Activated CD4-positive, alpha-beta memory T cell treated with anti-CD3 and anti-CD28 coated beads for 36 hours (primary cell): ENCODE measurements around the gene CCDC92. TPM values are rescaled to one million over a fixed set of nuclear protein-coding genes. Genes with fewer than 3 reads are reported as not detected.

Source experiments
- CTCF ChIA-PET: fragments of 350-600 bp; sonication (Branson Sonifier 250); formaldehyde crosslinking; loops from one replicate; lab custom pipeline; 2021; ENCODE audit warnings: antibody characterized with exemption, inconsistent platforms; lab: Charles Lee
- POLR2A ChIA-PET: fragments of 350-600 bp; sonication (Branson Sonifier 250); formaldehyde crosslinking; loops from one replicate; lab custom pipeline; 2021; ENCODE audit warnings: antibody characterized with exemption; lab: Charles Lee
- DNase-seq: peaks from one replicate; pipeline ENCODE4 v3.0.0-alpha.2; 2020
- H3K27ac Mint-ChIP-seq: one replicate; pipeline ENCODE4 v1.8.0; 2021; ENCODE audit warnings: mixed read lengths
- H3K27me3 Mint-ChIP-seq: one replicate; pipeline ENCODE4 v1.8.0; 2021; ENCODE audit warnings: mixed read lengths
- H3K36me3 Mint-ChIP-seq: one replicate; pipeline ENCODE4 v1.8.0; 2021; ENCODE audit warnings: mixed read lengths
- H3K4me1 Mint-ChIP-seq: one replicate; pipeline ENCODE4 v1.8.0; 2021; ENCODE audit warnings: low read depth, mixed read lengths
- H3K4me3 Mint-ChIP-seq: one replicate; pipeline ENCODE4 v1.8.0; 2021; ENCODE audit warnings: mild to moderate bottlenecking, mixed read lengths
- H3K9me3 Mint-ChIP-seq: one replicate; pipeline ENCODE4 v1.8.0; 2021; ENCODE audit warnings: mixed read lengths
- intact Hi-C: fragments of 100-400 bp; cut with micrococcal nuclease; formaldehyde crosslinking; loops from one replicate; pipeline ENCODE4 v1.15.1; 2023
- total RNA-seq, 2 experiments: library from RNA; stranded (reverse); gene quantifications; one replicate each; pipeline ENCODE4 v1.2.3, GENCODE V29; 2021

The CCDC92 gene
- total RNA-seq, 2 experiments from 2014 or later, result 11.4 to 11.7 TPM

GRCh38 chr12:123937707-123938591 is 34.7 kb downstream of the CCDC92 start:
- intact Hi-C loops, result loop anchor here (2.0 kb wide), 2 partner anchors 33 to 35 kb away; partner anchors contain the start of genes CCDC92 and ZNF664
- H3K4me3 Mint-ChIP-seq, result peak overlapping the region; percentile 66
- peaks cover 21% of the 10 kb centered on the region for H3K36me3 Mint-ChIP-seq
- H3K4me1 Mint-ChIP-seq, result peaks cover 20% of the 10 kb centered on the region
- peaks cover 8% of the 10 kb centered on the region for H3K9me3 Mint-ChIP-seq
- H3K27me3 Mint-ChIP-seq, result no peaks in the 10 kb centered on the region
- ChIA-PET CTCF (interaction anchor here (0.6 to 3.0 kb wide), 15 partner anchors 10 to 220 kb away, joined by 3 to 21 read pairs (median 3); no protein-coding TSS in a partner anchor), POLR2A (no interaction called here)
- peak overlapping the region; percentile 80 for H3K27ac Mint-ChIP-seq
- peak; percentile 73 for DNase-seq

- Mint-ChIP-seq H3K27me3 (no peaks in the 10 kb centered on the region), H3K4me3 (peak overlapping the region; percentile 66), H3K4me1 (peaks cover 26% of the 10 kb centered on the region), H3K9me3 (peaks cover 4% of the 10 kb centered on the region), H3K36me3 (peaks cover 13% of the 10 kb centered on the region), H3K27ac (peak overlapping the region; percentile 80)
- DNase-seq, result no peak
- CTCF ChIA-PET, result interaction anchor here (0.6 to 3.0 kb wide), 10 partner anchors 9 to 124 kb away, joined by 3 to 21 read pairs (median 3); no protein-coding TSS in a partner anchor
- intact Hi-C loops, result no loop called here
- POLR2A ChIA-PET, result no interaction called here
These were observed 35.5 kb downstream of the CCDC92 start for GRCh38 chr12:123936956-123937706.

- no peaks in the 10 kb centered on the region for H3K27me3 Mint-ChIP-seq
- H3K4me3 Mint-ChIP-seq, result peak overlapping the region; percentile 13
- intact Hi-C loops, result no loop called here
- H3K4me1 Mint-ChIP-seq, result peaks cover 32% of the 10 kb centered on the region
- no peak overlapping the region for H3K27ac Mint-ChIP-seq
- DNase-seq, result no peak
- POLR2A ChIA-PET, result no interaction called here
- no peaks in the 10 kb centered on the region for H3K9me3 Mint-ChIP-seq
- CTCF ChIA-PET, result interaction anchor here (0.7 kb wide), 1 partner anchor 30 kb away, joined by 3 read pairs; no protein-coding TSS in a partner anchor
- H3K36me3 Mint-ChIP-seq, result peaks cover 7% of the 10 kb centered on the region
These were observed 36.2 kb downstream of the CCDC92 start for GRCh38 chr12:123936471-123936870.

- Mint-ChIP-seq H3K27ac (no peak overlapping the region), H3K4me3 (no peak overlapping the region)
These were observed 36.7 kb downstream of the CCDC92 start for GRCh38 chr12:123935956-123936355.

GRCh38 chr12:123934829-123935228 is 37.8 kb downstream of the CCDC92 start:
- CTCF ChIA-PET, result no interaction called here
- no peak for DNase-seq
- peaks cover 6% of the 10 kb centered on the region for H3K36me3 Mint-ChIP-seq
- H3K4me3 Mint-ChIP-seq, result no peak overlapping the region
- no peaks in the 10 kb centered on the region for H3K27me3 Mint-ChIP-seq
- H3K27ac Mint-ChIP-seq, result no peak overlapping the region
- no peaks in the 10 kb centered on the region for H3K9me3 Mint-ChIP-seq
- POLR2A ChIA-PET, result no interaction called here
- H3K4me1 Mint-ChIP-seq, result peaks cover 33% of the 10 kb centered on the region
- intact Hi-C loops, result no loop called here

More at GRCh38 chr12:123935956-123936355, 36.7 kb downstream of the CCDC92 start:
- ChIA-PET POLR2A (no interaction called here), CTCF (interaction anchor here (0.7 kb wide), 1 partner anchor 30 kb away, joined by 3 read pairs; no protein-coding TSS in a partner anchor)
- intact Hi-C loops, result no loop called here
- H3K27me3 Mint-ChIP-seq, result no peaks in the 10 kb centered on the region
- peaks cover 6% of the 10 kb centered on the region for H3K36me3 Mint-ChIP-seq
- H3K4me1 Mint-ChIP-seq, result peaks cover 33% of the 10 kb centered on the region
- no peak for DNase-seq
- no peaks in the 10 kb centered on the region for H3K9me3 Mint-ChIP-seq

- Mint-ChIP-seq H3K27ac (no peak overlapping the region), H3K36me3 (peaks cover 6% of the 10 kb centered on the region), H3K9me3 (no peaks in the 10 kb centered on the region), H3K4me1 (peaks cover 32% of the 10 kb centered on the region), H3K27me3 (no peaks in the 10 kb centered on the region), H3K4me3 (no peak overlapping the region)
- intact Hi-C loops, result no loop called here
- no peak for DNase-seq
- CTCF ChIA-PET, result interaction anchor here (1.0 kb wide), 1 partner anchor 972 kb away, joined by 3 read pairs; no protein-coding TSS in a partner anchor
- POLR2A ChIA-PET, result no interaction called here
These were observed 38.5 kb downstream of the CCDC92 start for GRCh38 chr12:123934016-123934620.

GRCh38 chr12:123933214-123933613 is 39.4 kb downstream of the CCDC92 start:
- DNase-seq, result no peak
- Mint-ChIP-seq H3K9me3 (no peaks in the 10 kb centered on the region), H3K27me3 (no peaks in the 10 kb centered on the region), H3K4me1 (peaks cover 23% of the 10 kb centered on the region), H3K4me3 (no peak overlapping the region), H3K27ac (no peak overlapping the region), H3K36me3 (peaks cover 6% of the 10 kb centered on the region)
- intact Hi-C loops, result no loop called here
- CTCF ChIA-PET, result interaction anchor here (1.0 to 1.1 kb wide), 2 partner anchors 28 to 973 kb away, joined by 3 to 4 read pairs; no protein-coding TSS in a partner anchor
- POLR2A ChIA-PET, result no interaction called here

GRCh38 chr12:123931686-123932321 is 40.8 kb downstream of the CCDC92 start:
- H3K9me3 Mint-ChIP-seq, result no peaks in the 10 kb centered on the region
- ChIA-PET CTCF (interaction anchor here (0.6 kb wide), 1 partner anchor 27 kb away, joined by 4 read pairs; no protein-coding TSS in a partner anchor), POLR2A (no interaction called here)
- intact Hi-C loops, result no loop called here
- peaks cover 2% of the 10 kb centered on the region for H3K36me3 Mint-ChIP-seq
- H3K27ac Mint-ChIP-seq, result no peak overlapping the region
- no peak overlapping the region for H3K4me3 Mint-ChIP-seq
- H3K4me1 Mint-ChIP-seq, result peaks cover 13% of the 10 kb centered on the region
- no peaks in the 10 kb centered on the region for H3K27me3 Mint-ChIP-seq
- peak; percentile 58 for DNase-seq

GRCh38 chr12:123929946-123930583 is 42.6 kb downstream of the CCDC92 start:
- intact Hi-C loops, result no loop called here
- Mint-ChIP-seq H3K27me3 (peaks cover 1% of the 10 kb centered on the region), H3K27ac (no peak overlapping the region), H3K36me3 (no peaks in the 10 kb centered on the region), H3K4me1 (peaks cover 13% of the 10 kb centered on the region), H3K4me3 (no peak overlapping the region), H3K9me3 (no peaks in the 10 kb centered on the region)
- no peak for DNase-seq
- ChIA-PET CTCF (interaction anchor here (1.0 kb wide), 1 partner anchor 25 kb away, joined by 3 read pairs; no protein-coding TSS in a partner anchor), POLR2A (no interaction called here)

- Mint-ChIP-seq H3K36me3 (no peaks in the 10 kb centered on the region), H3K27ac (no peak overlapping the region), H3K9me3 (no peaks in the 10 kb centered on the region), H3K27me3 (peaks cover 5% of the 10 kb centered on the region), H3K4me1 (peaks cover 13% of the 10 kb centered on the region), H3K4me3 (no peak overlapping the region)
- ChIA-PET CTCF (no interaction called here), POLR2A (no interaction called here)
- no peak for DNase-seq
- intact Hi-C loops, result no loop called here
These were observed 43.7 kb downstream of the CCDC92 start for GRCh38 chr12:123928897-123929296.
